GM12878 (cell line): Measurements from ENCODE around the gene EEFSEC.

Source experiments
- CEBPB ChIP-seq, 2 experiments: fragments of 150-350 bp in 1 of 2; IDR thresholded peaks; 2 replicates each; pipeline ENCODE4 v1.6.1; 2012 to 2014; ENCODE audit warnings: low read depth in 2 of 2, low read length in 2 of 2, borderline replicate concordance in 1 of 2, inconsistent platforms in 1 of 2
- CHD1 ChIP-seq: IDR thresholded peaks from 2 replicates; pipeline ENCODE4 v1.6.1; 2012; ENCODE audit warnings: low read depth, low read length, improper control_type of control experiment
- CHD2 ChIP-seq: IDR thresholded peaks from 2 replicates; pipeline ENCODE4 v1.6.1; 2011; ENCODE audit warnings: low read depth, low read length, improper control_type of control experiment, borderline replicate concordance
- CTCF ChIP-seq, 3 experiments: IDR thresholded peaks in 2 of 3; conservative IDR thresholded peaks in 1 of 3; 2 replicates each; pipeline ENCODE4 v1.5.1; 2011; ENCODE audit warnings: low read depth in 3 of 3, low read length in 3 of 3, mild to moderate bottlenecking in 3 of 3, control low read depth in 2 of 3, moderate library complexity in 2 of 3, inconsistent platforms in 1 of 3, mixed read lengths in 1 of 3; ENCODE audit not compliant: control insufficient read depth in 2 of 3, insufficient read depth in 1 of 3; ENCODE audit errors: extremely low read depth in 1 of 3
- EP300 ChIP-seq, 2 experiments: fragments of 150-350 bp in 1 of 2; IDR thresholded peaks; 2 replicates each; pipeline ENCODE4 v1.6.1; 2011 to 2012; ENCODE audit warnings: low read depth in 2 of 2, low read length in 2 of 2, borderline replicate concordance in 1 of 2, improper control_type of control experiment in 1 of 2, inconsistent platforms in 1 of 2; ENCODE audit not compliant: control insufficient read depth in 1 of 2
- EZH2 ChIP-seq: IDR thresholded peaks from 2 replicates; pipeline ENCODE4 v1.6.1; 2012; ENCODE audit warnings: low read depth, mild to moderate bottlenecking, control low read depth, inconsistent platforms, low read length, borderline replicate concordance; ENCODE audit not compliant: control insufficient read depth
- FOXM1 ChIP-seq: IDR thresholded peaks from 2 replicates; pipeline ENCODE4 v1.6.1; 2012; ENCODE audit warnings: low read depth, mild to moderate bottlenecking, inconsistent platforms, low read length, moderate library complexity
- GABPA ChIP-seq: IDR thresholded peaks from 2 replicates; pipeline ENCODE4 v1.6.1; 2014; ENCODE audit warnings: antibody characterized with exemption, low read depth, mild to moderate bottlenecking, inconsistent platforms
- POLR2AphosphoS5 ChIP-seq: IDR thresholded peaks from 2 replicates; pipeline ENCODE4 v1.6.1; 2011; ENCODE audit warnings: mild to moderate bottlenecking, low read length, inconsistent platforms
- RCOR1 ChIP-seq: conservative IDR thresholded peaks from 2 replicates; pipeline ENCODE4 v1.6.1; 2012; ENCODE audit warnings: low read depth, low read length, improper control_type of control experiment
- ZBTB33 ChIP-seq: fragments of 450-650 bp; IDR thresholded peaks from 2 replicates; pipeline ENCODE4 v1.6.1; 2017; ENCODE audit warnings: mild to moderate bottlenecking
- TF ChIP-seq, protein P1 (sequence below): fragments of 450-650 bp; formaldehyde crosslinking; IDR thresholded peaks from 2 replicates; pipeline ENCODE4 v1.5.0; 2022; ENCODE audit warnings: mild to moderate bottlenecking, missing genetic modification characterization
- TF ChIP-seq, protein P2 (sequence below): IDR thresholded peaks from 2 replicates; pipeline ENCODE4 v1.6.1; 2012; ENCODE audit warnings: mild to moderate bottlenecking, low read depth, low read length

DNA sequence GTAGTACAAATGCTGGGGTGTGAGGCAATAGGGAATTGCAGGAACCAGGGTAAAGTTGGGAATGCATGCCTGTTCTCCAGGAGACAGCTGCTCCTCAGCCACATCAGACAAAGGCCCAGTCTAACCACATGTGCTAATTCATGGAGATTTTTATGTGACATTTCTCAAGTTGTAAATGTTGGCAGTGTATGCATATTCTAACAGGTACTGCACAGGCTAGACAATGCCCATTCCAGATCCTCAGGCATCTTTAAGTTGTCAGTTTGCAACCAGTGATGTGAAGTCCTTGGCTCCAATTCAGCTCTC is 84.9 kb downstream of the EEFSEC start:
- TF ChIP-seq CHD1 (no peak), ZBTB33 (no peak), EZH2 (no peak), GABPA (no peak), CEBPB (IDR thresholded peaks at IDR 0.05; ENCODE audit: borderline replicate concordance in 1 of 2, low read depth in 2 of 2, low read length in 2 of 2) (no peak), POLR2AphosphoS5 (no peak), FOXM1 (no peak), CHD2 (no peak), EP300 (IDR thresholded peaks at IDR 0.05; ENCODE audit: borderline replicate concordance in 1 of 2, control insufficient read depth in 1 of 2, low read depth in 2 of 2, low read length in 2 of 2) (no peak), RCOR1 (no peak), CTCF (IDR thresholded peaks at IDR 0.05 in 2 of 3, conservative IDR thresholded peaks at IDR 0.05 in 1 of 3; ENCODE audit: control insufficient read depth in 2 of 3, extremely low read depth in 1 of 3, insufficient read depth in 1 of 3, low read depth in 3 of 3, low read length in 3 of 3) (no peak)
- TF ChIP-seq, protein P1, sequence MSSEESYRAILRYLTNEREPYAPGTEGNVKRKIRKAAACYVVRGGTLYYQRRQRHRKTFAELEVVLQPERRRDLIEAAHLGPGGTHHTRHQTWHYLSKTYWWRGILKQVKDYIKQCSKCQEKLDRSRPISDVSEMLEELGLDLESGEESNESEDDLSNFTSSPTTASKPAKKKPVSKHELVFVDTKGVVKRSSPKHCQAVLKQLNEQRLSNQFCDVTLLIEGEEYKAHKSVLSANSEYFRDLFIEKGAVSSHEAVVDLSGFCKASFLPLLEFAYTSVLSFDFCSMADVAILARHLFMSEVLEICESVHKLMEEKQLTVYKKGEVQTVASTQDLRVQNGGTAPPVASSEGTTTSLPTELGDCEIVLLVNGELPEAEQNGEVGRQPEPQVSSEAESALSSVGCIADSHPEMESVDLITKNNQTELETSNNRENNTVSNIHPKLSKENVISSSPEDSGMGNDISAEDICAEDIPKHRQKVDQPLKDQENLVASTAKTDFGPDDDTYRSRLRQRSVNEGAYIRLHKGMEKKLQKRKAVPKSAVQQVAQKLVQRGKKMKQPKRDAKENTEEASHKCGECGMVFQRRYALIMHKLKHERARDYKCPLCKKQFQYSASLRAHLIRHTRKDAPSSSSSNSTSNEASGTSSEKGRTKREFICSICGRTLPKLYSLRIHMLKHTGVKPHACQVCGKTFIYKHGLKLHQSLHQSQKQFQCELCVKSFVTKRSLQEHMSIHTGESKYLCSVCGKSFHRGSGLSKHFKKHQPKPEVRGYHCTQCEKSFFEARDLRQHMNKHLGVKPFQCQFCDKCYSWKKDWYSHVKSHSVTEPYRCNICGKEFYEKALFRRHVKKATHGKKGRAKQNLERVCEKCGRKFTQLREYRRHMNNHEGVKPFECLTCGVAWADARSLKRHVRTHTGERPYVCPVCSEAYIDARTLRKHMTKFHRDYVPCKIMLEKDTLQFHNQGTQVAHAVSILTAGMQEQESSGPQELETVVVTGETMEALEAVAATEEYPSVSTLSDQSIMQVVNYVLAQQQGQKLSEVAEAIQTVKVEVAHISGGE: no peak
- TF ChIP-seq, protein P2, sequence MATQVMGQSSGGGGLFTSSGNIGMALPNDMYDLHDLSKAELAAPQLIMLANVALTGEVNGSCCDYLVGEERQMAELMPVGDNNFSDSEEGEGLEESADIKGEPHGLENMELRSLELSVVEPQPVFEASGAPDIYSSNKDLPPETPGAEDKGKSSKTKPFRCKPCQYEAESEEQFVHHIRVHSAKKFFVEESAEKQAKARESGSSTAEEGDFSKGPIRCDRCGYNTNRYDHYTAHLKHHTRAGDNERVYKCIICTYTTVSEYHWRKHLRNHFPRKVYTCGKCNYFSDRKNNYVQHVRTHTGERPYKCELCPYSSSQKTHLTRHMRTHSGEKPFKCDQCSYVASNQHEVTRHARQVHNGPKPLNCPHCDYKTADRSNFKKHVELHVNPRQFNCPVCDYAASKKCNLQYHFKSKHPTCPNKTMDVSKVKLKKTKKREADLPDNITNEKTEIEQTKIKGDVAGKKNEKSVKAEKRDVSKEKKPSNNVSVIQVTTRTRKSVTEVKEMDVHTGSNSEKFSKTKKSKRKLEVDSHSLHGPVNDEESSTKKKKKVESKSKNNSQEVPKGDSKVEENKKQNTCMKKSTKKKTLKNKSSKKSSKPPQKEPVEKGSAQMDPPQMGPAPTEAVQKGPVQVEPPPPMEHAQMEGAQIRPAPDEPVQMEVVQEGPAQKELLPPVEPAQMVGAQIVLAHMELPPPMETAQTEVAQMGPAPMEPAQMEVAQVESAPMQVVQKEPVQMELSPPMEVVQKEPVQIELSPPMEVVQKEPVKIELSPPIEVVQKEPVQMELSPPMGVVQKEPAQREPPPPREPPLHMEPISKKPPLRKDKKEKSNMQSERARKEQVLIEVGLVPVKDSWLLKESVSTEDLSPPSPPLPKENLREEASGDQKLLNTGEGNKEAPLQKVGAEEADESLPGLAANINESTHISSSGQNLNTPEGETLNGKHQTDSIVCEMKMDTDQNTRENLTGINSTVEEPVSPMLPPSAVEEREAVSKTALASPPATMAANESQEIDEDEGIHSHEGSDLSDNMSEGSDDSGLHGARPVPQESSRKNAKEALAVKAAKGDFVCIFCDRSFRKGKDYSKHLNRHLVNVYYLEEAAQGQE: no peak
